GM12874 (cell line): ENCODE measurements around the gene HDGF.

ENCODE experiments used
- TF ChIP-seq, protein P1 (sequence below): IDR thresholded peaks from 2 replicates; pipeline ENCODE4 v1.5.1; 2011; ENCODE audit warnings: low read depth, mild to moderate bottlenecking, control low read depth, low read length, moderate library complexity; ENCODE audit not compliant: insufficient read depth

The HDGF gene

DNA sequence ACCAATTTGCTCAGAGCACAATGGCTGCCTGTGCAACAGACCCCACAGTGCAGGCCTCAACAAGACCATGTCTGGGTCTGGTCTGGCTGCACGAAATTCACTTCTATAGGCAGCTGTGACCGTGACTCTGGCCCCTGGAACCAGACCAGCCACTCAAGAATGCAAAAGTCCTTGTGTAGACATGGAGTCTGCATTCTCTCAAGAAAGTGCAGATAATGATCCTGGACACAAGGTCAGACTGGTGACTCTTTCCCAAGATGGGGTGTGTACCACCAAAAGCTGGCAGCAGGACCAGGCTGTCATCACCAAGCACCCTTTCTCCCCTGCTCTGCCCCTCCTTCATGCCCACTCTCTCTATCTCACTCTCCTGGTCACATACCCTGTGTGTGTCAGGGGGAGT, 30.3 kb downstream of the HDGF start:
- TF ChIP-seq, protein P1, sequence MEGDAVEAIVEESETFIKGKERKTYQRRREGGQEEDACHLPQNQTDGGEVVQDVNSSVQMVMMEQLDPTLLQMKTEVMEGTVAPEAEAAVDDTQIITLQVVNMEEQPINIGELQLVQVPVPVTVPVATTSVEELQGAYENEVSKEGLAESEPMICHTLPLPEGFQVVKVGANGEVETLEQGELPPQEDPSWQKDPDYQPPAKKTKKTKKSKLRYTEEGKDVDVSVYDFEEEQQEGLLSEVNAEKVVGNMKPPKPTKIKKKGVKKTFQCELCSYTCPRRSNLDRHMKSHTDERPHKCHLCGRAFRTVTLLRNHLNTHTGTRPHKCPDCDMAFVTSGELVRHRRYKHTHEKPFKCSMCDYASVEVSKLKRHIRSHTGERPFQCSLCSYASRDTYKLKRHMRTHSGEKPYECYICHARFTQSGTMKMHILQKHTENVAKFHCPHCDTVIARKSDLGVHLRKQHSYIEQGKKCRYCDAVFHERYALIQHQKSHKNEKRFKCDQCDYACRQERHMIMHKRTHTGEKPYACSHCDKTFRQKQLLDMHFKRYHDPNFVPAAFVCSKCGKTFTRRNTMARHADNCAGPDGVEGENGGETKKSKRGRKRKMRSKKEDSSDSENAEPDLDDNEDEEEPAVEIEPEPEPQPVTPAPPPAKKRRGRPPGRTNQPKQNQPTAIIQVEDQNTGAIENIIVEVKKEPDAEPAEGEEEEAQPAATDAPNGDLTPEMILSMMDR = no peak

DNA sequence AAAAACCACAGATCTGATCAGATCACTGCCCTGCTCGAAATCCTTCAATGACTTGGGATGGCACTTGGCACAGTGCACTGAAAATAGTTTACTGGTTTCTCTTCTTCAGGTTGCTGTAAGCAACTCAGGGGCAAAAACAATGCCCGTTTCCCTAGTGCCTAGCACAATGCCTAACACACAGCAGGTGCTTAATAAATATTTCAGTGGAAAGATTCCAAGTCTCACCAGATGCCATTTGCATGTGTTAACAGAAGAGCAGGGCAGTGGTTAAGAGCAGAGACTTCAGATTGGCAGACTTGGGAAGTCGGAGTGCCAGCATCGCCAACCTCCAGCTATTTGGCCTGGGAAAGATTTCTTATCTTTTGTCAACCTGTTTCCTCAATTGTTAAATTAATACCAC, 34.1 kb downstream of the HDGF start:
- TF ChIP-seq, protein P1 = no peak

DNA sequence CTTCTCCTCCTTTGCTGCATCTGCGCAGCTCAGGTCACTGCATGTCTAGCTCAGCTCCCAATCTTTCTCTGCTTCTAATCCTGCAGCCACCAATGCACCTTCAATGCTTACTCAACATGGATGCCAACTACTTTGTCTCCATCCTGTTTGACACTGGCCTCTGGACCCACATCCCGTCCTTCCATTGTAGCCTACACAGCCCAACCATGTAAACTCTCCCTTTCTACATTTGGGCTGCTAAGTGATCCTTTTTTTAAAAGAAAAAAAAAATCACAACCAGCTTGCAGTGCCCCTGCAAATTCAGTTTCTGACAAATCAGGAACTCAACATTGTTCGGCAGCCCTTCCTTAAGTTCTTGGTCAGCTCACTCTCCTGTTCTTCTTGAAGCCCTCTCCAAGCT, 36.6 kb downstream of the HDGF start:
- TF ChIP-seq, protein P1 = no peak

DNA sequence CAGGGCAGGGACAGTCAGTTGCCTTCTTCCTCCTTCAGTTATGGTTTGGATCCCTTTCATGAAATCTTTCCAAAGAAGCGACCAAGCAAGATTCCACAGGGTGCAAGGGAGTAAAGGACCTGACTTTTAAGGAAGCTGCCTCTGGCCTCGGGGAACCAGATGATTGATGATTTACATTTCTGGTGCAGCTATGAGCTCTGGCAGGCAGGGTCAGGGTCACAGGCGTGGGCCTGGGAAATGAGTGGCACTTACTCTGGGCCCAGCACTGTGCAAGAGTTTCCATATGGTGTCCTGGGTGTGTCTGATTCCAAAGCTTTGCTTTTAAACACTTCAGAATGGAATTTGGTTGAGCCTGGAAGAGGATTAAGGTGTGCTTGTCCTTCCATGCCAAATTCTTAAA, 38.8 kb downstream of the HDGF start:
- TF ChIP-seq, protein P1 = no peak

DNA sequence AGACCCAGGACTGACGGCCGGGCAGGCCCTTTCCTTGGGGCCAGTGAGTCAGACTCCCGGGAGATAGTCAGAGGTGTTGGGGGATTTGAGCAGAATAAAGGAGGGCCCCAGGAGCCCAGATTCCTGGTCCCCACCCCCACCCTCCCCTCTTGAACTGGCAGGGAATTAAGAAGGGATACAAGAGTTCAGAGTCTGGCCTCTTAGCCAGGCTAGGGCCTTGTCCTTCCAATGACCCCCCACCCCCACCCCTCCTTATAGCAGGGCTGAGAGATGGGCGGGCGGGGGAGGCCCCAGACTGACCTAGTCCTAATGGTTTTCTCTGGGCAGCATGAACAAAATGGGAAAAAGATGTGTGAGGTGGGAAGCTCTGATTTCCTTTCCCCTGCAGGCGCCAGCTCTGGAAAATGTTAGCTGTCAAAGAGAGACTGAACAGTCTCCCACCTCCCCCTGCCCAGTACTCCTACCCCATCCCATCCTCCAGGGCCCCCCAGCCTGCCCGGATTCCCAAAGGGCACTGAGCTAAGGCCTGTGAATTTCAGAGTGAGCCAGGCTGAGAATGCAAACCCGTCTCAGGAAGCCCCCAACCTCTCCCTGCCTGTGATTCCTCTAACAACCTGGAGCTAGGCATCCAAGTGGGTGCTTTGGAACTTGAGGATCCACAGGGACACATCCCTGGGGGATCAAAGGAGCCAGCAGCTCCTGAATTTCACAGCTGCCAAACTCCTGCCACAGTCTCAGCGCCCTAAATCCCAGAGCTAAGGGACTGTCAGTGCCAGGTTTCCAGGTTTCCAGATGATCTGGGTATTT, 40.3 kb downstream of the HDGF start:
- TF ChIP-seq, protein P1 = no peak

DNA sequence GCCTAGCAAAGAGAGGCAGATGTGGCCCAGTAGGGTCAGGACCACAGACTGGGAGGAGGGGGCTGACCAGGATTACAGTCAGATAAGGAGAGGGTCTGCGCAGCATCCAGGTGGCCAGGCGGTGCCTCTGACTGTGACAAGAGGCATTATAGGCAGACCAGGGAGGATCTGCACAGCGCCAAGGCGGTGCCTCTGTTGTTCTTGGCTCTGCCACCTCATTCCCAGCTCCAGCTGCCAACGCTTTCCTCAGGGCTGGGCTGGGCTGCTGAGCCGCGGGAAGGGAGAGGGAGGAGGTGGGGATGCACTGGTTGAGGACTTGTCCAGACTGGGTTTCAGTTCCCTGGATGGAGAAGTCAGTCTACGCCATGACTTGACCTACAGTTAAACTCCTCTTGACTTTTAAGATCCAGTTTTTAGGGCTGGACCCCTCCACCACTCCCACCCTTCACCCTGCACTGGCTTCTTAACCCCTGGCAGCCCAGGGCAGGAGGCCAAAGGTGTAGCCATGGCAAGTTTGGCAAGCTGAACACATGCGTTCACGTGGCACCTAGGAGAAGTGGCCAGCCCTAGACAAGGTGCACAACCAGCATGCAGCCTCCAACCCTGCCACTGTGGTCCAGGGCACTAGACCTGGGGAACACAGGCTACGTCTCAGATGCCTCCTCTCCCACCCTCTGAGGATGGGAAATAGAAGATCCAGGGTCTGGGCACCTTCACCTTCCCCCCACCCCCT, 41.6 kb downstream of the HDGF start:
- TF ChIP-seq, protein P1 = no peak

DNA sequence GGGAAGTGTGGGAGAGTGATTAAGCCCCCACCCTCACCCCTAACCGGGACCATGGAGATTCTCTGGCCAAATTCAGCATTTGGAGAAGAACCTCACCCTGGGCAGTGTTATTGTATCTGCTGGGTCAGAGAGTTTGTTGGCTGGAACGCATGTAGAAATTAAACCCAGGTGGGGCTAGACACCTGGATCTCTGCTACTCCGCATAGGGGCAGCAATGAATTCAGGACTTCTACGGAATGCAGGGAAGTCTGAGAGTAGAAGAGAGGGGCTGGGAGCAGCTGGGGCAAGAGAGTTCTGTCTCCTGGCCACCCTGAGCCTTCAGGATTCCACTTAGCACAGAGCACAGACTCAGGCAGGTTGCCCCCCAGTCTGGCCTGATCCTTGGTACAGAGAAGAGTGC, 42.4 kb downstream of the HDGF start:
- TF ChIP-seq, protein P1 = no peak
